ENCODE data around the gene CAVIN1. TPM values are rescaled to one million over a fixed set of nuclear protein-coding genes. Genes with fewer than 3 reads are reported as not detected.
"Not testable (repeated sequence)": the region's sequence is repeated elsewhere in the genome, so short reads cannot be mapped to it uniquely, and the experiment has no call there.

Gene CAVIN1
- total and polyA plus RNA-seq, 8 donors = 11.5 to 42.6 (median 24.2) TPM

- DNase-seq (no peak), ATAC-seq (no peak), FAIRE-seq (no peak)
- H3K36me3 ChIP-seq = no peaks in the 10 kb centered on the region
- H3K9me3 ChIP-seq = no peaks in the 10 kb centered on the region
- no peak overlapping the region for H3K4me3 ChIP-seq
- no peak for TF ChIP-seq CTCF (IDR thresholded peaks at IDR 0.05)
- peaks cover 8 to 21% (median 21%) of the 10 kb centered on the region in 3 donors for H3K4me1 ChIP-seq
- H3K27ac ChIP-seq = no peak overlapping the region
- intact Hi-C loops (cut with DNase I) = no loop called here
- H3K27me3 ChIP-seq = no peaks in the 10 kb centered on the region
Measured at GRCh38 chr17:42372142-42372541, 50.9 kb downstream of the CAVIN1 start.

- H3K27me3 ChIP-seq; intact Hi-C loops (cut with DNase I); H3K27ac ChIP-seq; FAIRE-seq; H3K4me3 ChIP-seq; H3K9me3 ChIP-seq; DNase-seq; H3K36me3 ChIP-seq; ATAC-seq: not testable (repeated sequence)
- H3K4me1 ChIP-seq = peaks cover under 1 to 19% (median 4%) of the 10 kb centered on the region in 3 donors
- WGBS, 2 donors = 79 to 82% methylated on average over 12 of the region's 12 CpGs
Measured at GRCh38 chr17:42368797-42369561, 54.1 kb downstream of the CAVIN1 start.

- H3K36me3 ChIP-seq; H3K9me3 ChIP-seq; H3K4me3 ChIP-seq; DNase-seq; ATAC-seq; FAIRE-seq; intact Hi-C loops (cut with DNase I); H3K27ac ChIP-seq; H3K27me3 ChIP-seq: not testable (repeated sequence)
- peaks cover 0 to 19% (median 0%) of the 10 kb centered on the region in 3 donors for H3K4me1 ChIP-seq
- WGBS, 2 donors = 70 to 79% methylated on average over 5 of the region's 5 CpGs
Measured at GRCh38 chr17:42368310-42368709, 54.7 kb downstream of the CAVIN1 start.

- H3K4me3 ChIP-seq; H3K27ac ChIP-seq; H3K36me3 ChIP-seq; H3K9me3 ChIP-seq; H3K27me3 ChIP-seq; FAIRE-seq; ATAC-seq; intact Hi-C loops (cut with DNase I): not testable (repeated sequence)
- 75 to 79% methylated on average over 13 of the region's 13 CpGs for WGBS, 2 donors
- DNase-seq = peak in 1 of 6 donors; percentile 18
- H3K4me1 ChIP-seq = peaks cover 0 to 28% (median 0%) of the 10 kb centered on the region in 3 donors
Measured at GRCh38 chr17:42366176-42367023, 56.7 kb downstream of the CAVIN1 start.

- TF ChIP-seq CTCF (IDR thresholded peaks at IDR 0.05) = no peak
- Histone ChIP-seq H3K4me3 (no peak overlapping the region), H3K4me1 (peaks cover 0 to 28% (median 0%) of the 10 kb centered on the region in 3 donors), H3K36me3 (no peaks in the 10 kb centered on the region), H3K27ac (no peak overlapping the region), H3K9me3 (no peaks in the 10 kb centered on the region), H3K27me3 (no peaks in the 10 kb centered on the region)
- 90 to 92% methylated on average over 9 of the region's 9 CpGs for WGBS, 2 donors
- intact Hi-C loops (cut with DNase I) = no loop called here
- no peak for FAIRE-seq
- DNase-seq = peak in 1 of 6 donors; percentile 7
- peak in 1 of 4 donors; percentile 37 for ATAC-seq
Measured at GRCh38 chr17:42365136-42365535, 57.9 kb downstream of the CAVIN1 start.

- 65 to 74% methylated on average over 7 of the region's 7 CpGs for WGBS, 2 donors
- Histone ChIP-seq H3K4me3 (no peak overlapping the region), H3K36me3 (no peaks in the 10 kb centered on the region), H3K27ac (no peak overlapping the region), H3K27me3 (no peaks in the 10 kb centered on the region), H3K9me3 (no peaks in the 10 kb centered on the region), H3K4me1 (peaks cover 0 to 28% (median 0%) of the 10 kb centered on the region in 3 donors)
- intact Hi-C loops (cut with DNase I) = no loop called here
- DNase-seq (no peak), ATAC-seq (no peak), FAIRE-seq (no peak)
- no peak for TF ChIP-seq CTCF (IDR thresholded peaks at IDR 0.05)
Measured at GRCh38 chr17:42363767-42364585, 59.1 kb downstream of the CAVIN1 start.
